Hepatocyte (in vitro differentiated cells): ENCODE data around the gene CPTP.
A peak's percentile ranks its signal among the peaks of the same experiment; 100 is the strongest.

Experiments used
- CTCF ChIP-seq: fragments of 200-600 bp; sonication (generic); IDR thresholded peaks from 2 replicates; pipeline ENCODE4 v1.5.1; 2016; ENCODE audit warnings: antibody characterized with exemption, mild to moderate bottlenecking; ENCODE audit not compliant: poor library complexity
- EZH2 ChIP-seq: fragments of 200-600 bp; sonication (generic); IDR thresholded peaks from 2 replicates; pipeline ENCODE4 v1.6.1; 2016; ENCODE audit warnings: antibody characterized with exemption, mild to moderate bottlenecking, borderline replicate concordance

GRCh38 chr1:1299686-1300351 is 24.8 kb upstream of the CPTP start:
- TF ChIP-seq CTCF (peak; percentile 22), EZH2 (no peak)
